ENCODE results near the gene PAX2.

DNA sequence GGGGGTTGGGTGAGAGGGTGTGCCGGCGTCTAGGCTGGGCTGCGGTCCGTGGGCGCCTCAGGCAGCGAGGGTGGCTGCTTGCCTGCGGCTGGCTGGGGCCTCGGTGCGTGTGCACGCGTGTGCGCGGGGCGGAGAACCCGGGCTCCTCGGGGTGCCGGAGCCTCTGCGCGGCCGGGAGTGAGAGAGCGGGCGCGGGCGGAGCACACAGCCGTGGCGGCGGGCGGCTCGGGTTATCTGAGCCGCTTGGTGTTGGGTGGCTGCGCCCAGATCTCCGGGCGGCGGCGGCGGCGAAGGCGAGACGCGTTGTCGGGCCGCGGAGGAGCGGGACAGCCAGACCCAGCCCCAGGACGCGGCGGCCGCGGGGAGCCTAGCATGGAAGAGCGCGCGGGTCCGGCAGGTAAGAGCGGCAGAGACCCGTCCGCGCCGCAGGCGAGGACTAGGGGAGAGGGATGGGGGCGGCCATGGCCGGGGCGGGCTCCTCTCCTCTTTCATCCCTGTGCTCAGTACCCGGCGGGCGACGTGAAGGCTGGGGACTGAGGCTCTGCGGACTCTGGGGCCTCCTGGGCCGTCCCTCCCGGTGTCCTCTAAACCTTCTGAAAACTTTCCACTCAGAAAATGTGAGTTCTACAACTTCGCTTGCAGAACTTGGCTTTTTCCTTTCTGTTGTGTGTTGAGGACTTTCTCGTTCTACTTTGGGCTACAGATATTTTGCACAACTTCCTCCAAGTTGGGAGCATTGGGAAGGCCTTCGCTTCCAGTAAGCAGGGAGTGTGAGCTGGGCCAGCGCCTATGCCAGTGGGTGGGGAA, 9.8 kb upstream of the PAX2 start:
- TF ChIP-seq, protein P1, sequence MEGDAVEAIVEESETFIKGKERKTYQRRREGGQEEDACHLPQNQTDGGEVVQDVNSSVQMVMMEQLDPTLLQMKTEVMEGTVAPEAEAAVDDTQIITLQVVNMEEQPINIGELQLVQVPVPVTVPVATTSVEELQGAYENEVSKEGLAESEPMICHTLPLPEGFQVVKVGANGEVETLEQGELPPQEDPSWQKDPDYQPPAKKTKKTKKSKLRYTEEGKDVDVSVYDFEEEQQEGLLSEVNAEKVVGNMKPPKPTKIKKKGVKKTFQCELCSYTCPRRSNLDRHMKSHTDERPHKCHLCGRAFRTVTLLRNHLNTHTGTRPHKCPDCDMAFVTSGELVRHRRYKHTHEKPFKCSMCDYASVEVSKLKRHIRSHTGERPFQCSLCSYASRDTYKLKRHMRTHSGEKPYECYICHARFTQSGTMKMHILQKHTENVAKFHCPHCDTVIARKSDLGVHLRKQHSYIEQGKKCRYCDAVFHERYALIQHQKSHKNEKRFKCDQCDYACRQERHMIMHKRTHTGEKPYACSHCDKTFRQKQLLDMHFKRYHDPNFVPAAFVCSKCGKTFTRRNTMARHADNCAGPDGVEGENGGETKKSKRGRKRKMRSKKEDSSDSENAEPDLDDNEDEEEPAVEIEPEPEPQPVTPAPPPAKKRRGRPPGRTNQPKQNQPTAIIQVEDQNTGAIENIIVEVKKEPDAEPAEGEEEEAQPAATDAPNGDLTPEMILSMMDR (conservative IDR thresholded peaks at IDR 0.05; ENCODE audit: low read depth, low read length): no peak
- peak; percentile 97 for TF ChIP-seq EZH2 (IDR thresholded peaks at IDR 0.05; ENCODE audit: borderline replicate concordance, low read depth, low read length, poor library complexity, severe bottlenecking)
